Fibroblast of the aortic adventitia (primary cell): Measurements from ENCODE around the gene SEC31B. TPM values are rescaled to one million over a fixed set of nuclear protein-coding genes. Genes with fewer than 3 reads are reported as not detected.

Experiments used
- DNase-seq: peaks from one replicate; pipeline ENCODE4 v3.0.0-alpha.2; 2010; ENCODE audit warnings: low read depth
- H3K4me3 ChIP-seq: 2 replicates; pipeline ENCODE4 v1.5.1; 2011; ENCODE audit warnings: low read depth, mild to moderate bottlenecking, control low read depth, low read length, moderate library complexity
- total RNA-seq: library from RNA; depleted of rRNA; stranded (reverse); fragments of >200 nt; gene quantifications from 2 replicates; pipeline ENCODE4 v1.2.3, GENCODE V29; 2012; ENCODE audit warnings: low replicate concordance
- TF ChIP-seq, protein P1 (sequence below): IDR thresholded peaks from 2 replicates; pipeline ENCODE4 v1.5.1; 2011; ENCODE audit warnings: mild to moderate bottlenecking, low read length, control low read depth, inconsistent platforms; ENCODE audit not compliant: insufficient read depth

The SEC31B gene
- total RNA-seq, 1 donor = 3.3 TPM

DNA sequence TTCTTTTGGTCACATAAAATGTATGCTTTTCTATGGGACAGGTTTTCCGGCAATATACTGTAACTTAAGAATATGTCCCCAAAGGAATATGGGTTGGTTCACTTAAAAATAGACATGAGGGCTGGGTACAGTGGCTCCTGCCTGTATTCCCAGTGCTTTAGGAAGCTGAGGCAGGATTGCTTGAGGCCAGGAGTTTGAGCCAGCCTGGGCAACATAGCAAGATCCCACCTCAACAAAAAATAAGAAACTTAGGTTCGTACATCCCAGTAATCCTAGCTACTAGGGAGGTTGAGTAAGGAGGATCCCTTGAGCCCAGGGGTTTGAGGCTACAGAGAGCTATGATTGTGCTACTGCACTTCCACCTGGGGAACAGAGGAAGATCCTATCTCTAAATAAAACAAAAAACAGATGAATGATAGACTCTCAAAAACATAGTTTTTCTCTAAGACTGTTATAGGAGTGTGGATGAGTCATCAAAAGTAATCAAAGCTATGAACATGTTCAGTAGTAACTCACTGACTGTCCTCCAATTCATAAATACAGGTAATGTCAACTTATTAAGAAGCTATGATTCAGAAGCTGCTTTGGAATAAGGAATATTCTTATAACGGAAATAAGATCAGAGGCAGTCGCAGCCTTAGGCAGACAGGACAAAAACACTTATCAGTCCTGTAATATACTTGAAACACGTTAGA is 2.6 kb upstream of the SEC31B start:
- H3K4me3 ChIP-seq = no peak overlapping the region
- no peak for DNase-seq
- TF ChIP-seq, protein P1, sequence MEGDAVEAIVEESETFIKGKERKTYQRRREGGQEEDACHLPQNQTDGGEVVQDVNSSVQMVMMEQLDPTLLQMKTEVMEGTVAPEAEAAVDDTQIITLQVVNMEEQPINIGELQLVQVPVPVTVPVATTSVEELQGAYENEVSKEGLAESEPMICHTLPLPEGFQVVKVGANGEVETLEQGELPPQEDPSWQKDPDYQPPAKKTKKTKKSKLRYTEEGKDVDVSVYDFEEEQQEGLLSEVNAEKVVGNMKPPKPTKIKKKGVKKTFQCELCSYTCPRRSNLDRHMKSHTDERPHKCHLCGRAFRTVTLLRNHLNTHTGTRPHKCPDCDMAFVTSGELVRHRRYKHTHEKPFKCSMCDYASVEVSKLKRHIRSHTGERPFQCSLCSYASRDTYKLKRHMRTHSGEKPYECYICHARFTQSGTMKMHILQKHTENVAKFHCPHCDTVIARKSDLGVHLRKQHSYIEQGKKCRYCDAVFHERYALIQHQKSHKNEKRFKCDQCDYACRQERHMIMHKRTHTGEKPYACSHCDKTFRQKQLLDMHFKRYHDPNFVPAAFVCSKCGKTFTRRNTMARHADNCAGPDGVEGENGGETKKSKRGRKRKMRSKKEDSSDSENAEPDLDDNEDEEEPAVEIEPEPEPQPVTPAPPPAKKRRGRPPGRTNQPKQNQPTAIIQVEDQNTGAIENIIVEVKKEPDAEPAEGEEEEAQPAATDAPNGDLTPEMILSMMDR = no peak

GRCh38 chr10:100520811-100521210 is 1.1 kb upstream of the SEC31B start:
- H3K4me3 ChIP-seq = no peak overlapping the region
- DNase-seq = peak; percentile 63
- TF ChIP-seq, protein P1 = no peak

DNA sequence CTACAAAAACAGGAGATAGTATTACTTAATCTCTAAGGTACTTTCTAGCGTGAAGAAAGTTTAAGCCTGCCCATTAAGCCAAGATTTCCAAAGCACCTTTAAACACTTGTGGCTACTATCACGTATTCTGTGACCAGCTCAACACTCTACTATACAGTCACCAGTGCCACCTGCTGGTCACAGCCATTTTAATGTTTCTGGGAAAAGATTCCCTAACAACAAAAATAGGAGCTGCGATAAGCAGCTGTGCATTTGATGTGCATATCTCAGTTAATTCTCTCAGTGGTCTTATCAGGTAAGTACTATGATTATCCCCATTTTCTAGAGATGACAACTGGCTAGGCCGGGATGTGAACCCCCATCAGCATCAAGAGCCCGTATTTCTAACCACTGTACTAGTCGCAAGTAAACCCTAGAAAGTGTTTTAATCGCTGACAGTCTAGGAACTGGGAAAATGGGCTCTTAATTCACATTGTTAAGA is 860 bp downstream of the SEC31B start:
- DNase-seq = peak; percentile 75
- TF ChIP-seq, protein P1 = peak; percentile 66
- no peak overlapping the region for H3K4me3 ChIP-seq

GRCh38 chr10:100516847-100517246 is 2.8 kb downstream of the SEC31B start:
- TF ChIP-seq, protein P1 = no peak
- DNase-seq = no peak
- no peak overlapping the region for H3K4me3 ChIP-seq

DNA sequence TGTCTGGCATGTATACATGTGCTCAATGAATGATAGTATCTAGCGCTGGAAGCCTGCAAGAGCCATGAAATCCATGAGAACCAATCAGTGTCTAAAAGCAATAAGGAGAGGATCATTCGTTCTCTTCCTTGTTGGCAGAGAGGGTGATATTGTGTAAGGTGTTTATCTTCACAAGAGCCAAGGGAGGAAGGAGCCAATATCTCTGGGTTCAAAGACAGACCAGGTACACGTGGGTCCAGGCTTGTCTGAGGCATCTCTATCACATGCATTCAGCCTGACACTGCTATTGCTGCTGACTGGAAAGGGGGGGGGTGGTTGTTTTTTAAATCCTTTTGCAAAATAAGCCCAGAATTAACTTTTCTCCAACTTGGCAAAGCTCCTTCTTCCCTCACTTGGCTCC is 4.0 kb downstream of the SEC31B start:
- no peak overlapping the region for H3K4me3 ChIP-seq
- DNase-seq = no peak

DNA sequence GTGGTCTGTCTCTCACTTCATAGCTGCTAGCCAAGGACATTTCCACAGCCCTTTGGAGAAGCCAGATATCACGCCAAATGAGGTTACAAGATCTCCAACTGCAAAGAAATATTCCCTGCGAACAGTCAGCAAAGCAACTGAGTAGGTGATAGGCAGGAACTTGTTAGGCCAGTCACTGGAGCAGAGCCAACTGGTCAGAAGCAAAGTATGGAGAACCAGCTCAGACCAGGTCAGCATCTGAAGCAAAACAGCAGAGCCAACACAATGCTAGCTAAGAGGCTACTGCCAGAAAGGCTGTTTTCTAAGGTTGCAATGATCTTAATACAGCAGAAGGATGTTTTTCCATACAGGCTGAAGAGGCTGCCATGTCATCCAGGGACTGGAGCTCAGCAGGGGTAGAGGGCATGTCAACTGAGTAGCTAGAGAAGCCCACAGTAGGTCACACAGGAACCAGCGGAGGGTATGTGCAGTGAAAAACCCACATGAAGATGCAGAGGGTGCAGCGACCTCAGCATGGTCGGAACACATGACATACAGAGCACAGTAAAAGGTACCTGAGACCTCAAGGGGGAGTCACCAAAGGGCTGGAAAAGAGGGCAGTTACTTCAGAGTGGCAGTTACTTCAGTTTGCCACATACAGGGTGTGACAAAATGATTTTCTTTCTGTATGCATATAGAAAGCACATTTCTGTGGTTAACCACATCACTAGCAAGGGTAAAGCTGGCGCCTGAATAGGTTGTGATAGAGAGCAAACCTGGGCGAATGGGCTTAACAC is 8.9 kb downstream of the SEC31B start:
- H3K4me3 ChIP-seq = no peak overlapping the region
- DNase-seq = no peak
- TF ChIP-seq, protein P1 = no peak

More for the DNA sequence above, 4.0 kb downstream of the SEC31B start:
- TF ChIP-seq, protein P1 = no peak
